Skeletal muscle tissue (tissue), 4 donors: ENCODE data around the gene HOXB9. TPM values are rescaled to one million over a fixed set of nuclear protein-coding genes. Genes with fewer than 3 reads are reported as not detected.

Source experiments
- H3K27ac ChIP-seq: one replicate; pipeline ENCODE4 v1.7.0; 2013; ENCODE audit warnings: mild to moderate bottlenecking, low read depth, low read length, inconsistent platforms
- H3K27me3 ChIP-seq, 3 donors: one replicate each; pipeline ENCODE4 v1.7.0; 2013; ENCODE audit warnings: low read length in 3 of 3; ENCODE audit not compliant: control insufficient read depth in 3 of 3, insufficient read depth in 3 of 3
- H3K36me3 ChIP-seq, 3 donors: one replicate each; pipeline ENCODE4 v1.7.0; 2013; ENCODE audit warnings: low read length in 3 of 3; ENCODE audit not compliant: control insufficient read depth in 3 of 3, insufficient read depth in 3 of 3
- H3K4me1 ChIP-seq, 3 donors: one replicate each; pipeline ENCODE4 v1.7.0; 2013; ENCODE audit warnings: low read length in 3 of 3, mild to moderate bottlenecking in 3 of 3; ENCODE audit not compliant: control insufficient read depth in 3 of 3, insufficient read depth in 3 of 3
- H3K4me3 ChIP-seq, 3 donors: one replicate each; pipeline ENCODE4 v1.7.0; 2013; ENCODE audit warnings: low read length in 3 of 3
- H3K9ac ChIP-seq, 3 donors: one replicate each; pipeline ENCODE4 v1.7.0; 2013; ENCODE audit warnings: low read length in 3 of 3, mild to moderate bottlenecking in 3 of 3, moderate library complexity in 2 of 3, low read depth in 1 of 3
- H3K9me3 ChIP-seq, 3 donors: one replicate each; pipeline ENCODE4 v1.7.0; 2013; ENCODE audit warnings: low read length in 3 of 3; ENCODE audit not compliant: control insufficient read depth in 3 of 3
- total RNA-seq: library from RNA; depleted of rRNA; stranded (reverse); fragments of >200 nt; gene quantifications from one replicate; pipeline ENCODE4 v1.2.3, GENCODE V29; 2014
- donor health status: Osteomylitis.

HOXB9 gene
- total RNA-seq, 1 donor from 2014 or later = not detected

DNA sequence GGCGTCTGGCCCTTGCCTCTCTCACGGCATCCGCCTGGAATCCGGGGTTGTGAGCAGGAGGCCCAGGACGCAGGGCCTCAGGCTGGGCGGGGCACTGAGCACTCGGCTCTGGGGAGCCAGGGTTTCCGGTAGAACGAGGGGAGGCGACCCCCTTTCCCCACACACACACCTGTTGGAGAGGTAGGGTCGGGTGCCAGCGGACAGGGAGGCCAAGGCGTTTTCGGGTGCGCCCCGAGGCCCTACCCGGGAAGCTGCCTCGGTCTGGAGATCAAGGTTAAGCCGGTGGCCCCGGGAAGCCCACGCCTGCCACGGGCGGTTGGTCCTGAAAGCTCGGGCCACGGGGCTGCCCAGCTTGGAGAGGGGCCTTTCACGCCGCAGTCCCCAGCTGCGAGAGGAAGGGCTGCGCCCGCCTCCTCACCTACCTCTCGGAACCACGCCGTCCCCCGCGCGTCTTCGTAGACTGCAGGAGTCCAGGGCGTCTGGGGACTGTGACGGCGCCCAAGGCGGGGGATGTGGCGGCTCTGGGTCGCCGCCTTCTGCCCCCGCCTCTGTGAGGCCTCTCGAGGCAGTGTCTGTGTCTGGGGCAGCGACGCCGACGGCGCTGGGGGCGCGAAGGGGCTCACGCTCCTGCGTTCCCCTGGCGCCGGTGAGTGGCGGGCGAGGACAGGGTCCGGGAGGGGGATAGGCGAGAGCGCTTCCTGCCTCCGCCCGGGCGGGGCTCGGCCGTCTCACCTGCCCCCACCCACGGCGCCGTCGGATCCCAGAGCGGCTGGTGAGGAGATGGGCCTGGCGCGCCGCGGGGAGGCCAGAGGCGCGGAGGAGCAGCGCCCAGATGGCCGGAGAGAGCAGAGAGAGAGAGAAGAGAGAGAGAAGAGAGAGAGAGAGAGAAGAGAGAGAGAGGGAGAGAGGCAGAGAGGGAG, 20.3 kb upstream of the HOXB9 start:
- no peaks in the 10 kb centered on the region for H3K9me3 ChIP-seq
- H3K9ac ChIP-seq = no peak overlapping the region
- peaks cover 2 to 7% (median 3%) of the 10 kb centered on the region in 3 donors for H3K4me1 ChIP-seq
- H3K36me3 ChIP-seq = no peaks in the 10 kb centered on the region
- no peak overlapping the region for H3K27ac ChIP-seq
- H3K4me3 ChIP-seq = no peak overlapping the region
- peaks cover 77 to 80% (median 77%) of the 10 kb centered on the region in 3 donors for H3K27me3 ChIP-seq

- H3K4me3 ChIP-seq = no peak overlapping the region
- no peaks in the 10 kb centered on the region for H3K36me3 ChIP-seq
- peaks cover 83 to 87% (median 84%) of the 10 kb centered on the region in 3 donors for H3K27me3 ChIP-seq
- H3K9me3 ChIP-seq = no peaks in the 10 kb centered on the region
- H3K9ac ChIP-seq = no peak overlapping the region
- peaks cover 2 to 7% (median 3%) of the 10 kb centered on the region in 3 donors for H3K4me1 ChIP-seq
- H3K27ac ChIP-seq = no peak overlapping the region
Observed at GRCh38 chr17:48645639-48646182, 19.6 kb upstream of the HOXB9 start.

DNA sequence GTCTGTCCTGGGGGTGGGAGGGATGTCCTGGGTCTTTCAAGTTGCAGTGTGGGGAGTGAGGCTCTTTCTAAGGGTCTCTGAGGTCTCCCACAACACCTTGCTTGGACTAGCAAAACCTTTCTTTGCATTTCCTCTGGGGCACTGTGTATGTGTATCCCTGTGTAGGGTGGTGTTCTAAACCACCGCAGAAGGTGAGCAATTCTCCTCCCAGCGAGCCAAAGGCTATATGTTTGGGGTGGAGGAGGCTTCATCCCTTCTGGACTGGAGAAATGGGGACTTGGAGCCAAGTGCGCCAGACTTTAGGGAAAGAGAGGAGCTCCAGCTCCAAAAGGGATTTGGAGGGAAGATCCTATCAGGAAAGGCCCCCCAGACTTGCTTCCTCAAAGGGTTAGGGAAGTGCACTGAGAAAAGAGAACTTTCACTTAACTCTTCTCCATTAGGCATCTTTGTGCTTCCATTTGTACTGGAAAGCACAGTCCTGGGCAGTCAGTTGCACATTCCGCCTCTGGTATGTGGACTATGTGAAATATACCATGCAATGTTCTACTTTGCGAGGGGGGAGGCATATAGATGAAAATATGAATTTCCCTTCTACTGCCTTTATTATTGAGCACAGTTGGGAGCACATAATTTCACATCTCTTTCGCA, 18.9 kb upstream of the HOXB9 start:
- Histone ChIP-seq H3K4me1 (peaks cover 2 to 7% (median 3%) of the 10 kb centered on the region in 3 donors), H3K27me3 (peaks cover 85 to 93% (median 85%) of the 10 kb centered on the region in 3 donors), H3K9ac (no peak overlapping the region), H3K36me3 (no peaks in the 10 kb centered on the region), H3K4me3 (no peak overlapping the region), H3K9me3 (no peaks in the 10 kb centered on the region), H3K27ac (no peak overlapping the region)

GRCh38 chr17:48644159-48644558, 18.0 kb upstream of the HOXB9 start:
- H3K9ac ChIP-seq = no peak overlapping the region
- no peaks in the 10 kb centered on the region for H3K36me3 ChIP-seq
- H3K4me1 ChIP-seq = peaks cover 2 to 7% (median 3%) of the 10 kb centered on the region in 3 donors
- peaks cover 86 to 92% (median 90%) of the 10 kb centered on the region in 3 donors for H3K27me3 ChIP-seq
- H3K27ac ChIP-seq = no peak overlapping the region
- H3K9me3 ChIP-seq = no peaks in the 10 kb centered on the region
- H3K4me3 ChIP-seq = no peak overlapping the region

DNA sequence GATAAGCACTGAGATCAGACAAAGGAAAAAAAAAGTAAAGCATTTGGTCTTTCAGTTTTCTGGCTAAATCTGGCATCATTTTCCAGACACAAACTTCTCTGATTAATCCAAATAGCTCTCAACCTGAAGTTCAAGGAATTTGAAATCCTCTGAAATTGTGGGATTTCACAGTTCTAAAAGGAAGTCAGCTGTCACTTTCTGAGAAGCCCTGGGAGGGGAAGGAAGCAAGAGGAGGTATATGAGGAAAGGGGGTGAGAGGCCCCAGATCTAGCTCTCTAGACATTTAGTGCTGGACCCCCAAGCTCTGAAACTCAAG, 17.5 kb upstream of the HOXB9 start:
- Histone ChIP-seq H3K36me3 (no peaks in the 10 kb centered on the region), H3K4me1 (peaks cover 2 to 7% (median 3%) of the 10 kb centered on the region in 3 donors), H3K27ac (no peak overlapping the region), H3K9me3 (no peaks in the 10 kb centered on the region), H3K9ac (no peak overlapping the region), H3K27me3 (peaks cover 90 to 97% (median 92%) of the 10 kb centered on the region in 3 donors), H3K4me3 (no peak overlapping the region)

GRCh38 chr17:48642843-48643696, 16.9 kb upstream of the HOXB9 start:
- no peak overlapping the region for H3K27ac ChIP-seq
- no peak overlapping the region for H3K4me3 ChIP-seq
- H3K4me1 ChIP-seq = peaks cover 2 to 7% (median 3%) of the 10 kb centered on the region in 3 donors
- no peak overlapping the region for H3K9ac ChIP-seq
- no peaks in the 10 kb centered on the region for H3K36me3 ChIP-seq
- H3K27me3 ChIP-seq = peaks cover 88 to 97% (median 94%) of the 10 kb centered on the region in 3 donors
- H3K9me3 ChIP-seq = no peaks in the 10 kb centered on the region

GRCh38 chr17:48642059-48642842, 16.1 kb upstream of the HOXB9 start:
- peaks cover 88 to 97% (median 95%) of the 10 kb centered on the region in 3 donors for H3K27me3 ChIP-seq
- H3K4me1 ChIP-seq = peaks cover 0 to 2% (median 0%) of the 10 kb centered on the region in 3 donors
- no peaks in the 10 kb centered on the region for H3K36me3 ChIP-seq
- H3K4me3 ChIP-seq = no peak overlapping the region
- H3K9me3 ChIP-seq = no peaks in the 10 kb centered on the region
- H3K27ac ChIP-seq = no peak overlapping the region
- no peak overlapping the region for H3K9ac ChIP-seq

DNA sequence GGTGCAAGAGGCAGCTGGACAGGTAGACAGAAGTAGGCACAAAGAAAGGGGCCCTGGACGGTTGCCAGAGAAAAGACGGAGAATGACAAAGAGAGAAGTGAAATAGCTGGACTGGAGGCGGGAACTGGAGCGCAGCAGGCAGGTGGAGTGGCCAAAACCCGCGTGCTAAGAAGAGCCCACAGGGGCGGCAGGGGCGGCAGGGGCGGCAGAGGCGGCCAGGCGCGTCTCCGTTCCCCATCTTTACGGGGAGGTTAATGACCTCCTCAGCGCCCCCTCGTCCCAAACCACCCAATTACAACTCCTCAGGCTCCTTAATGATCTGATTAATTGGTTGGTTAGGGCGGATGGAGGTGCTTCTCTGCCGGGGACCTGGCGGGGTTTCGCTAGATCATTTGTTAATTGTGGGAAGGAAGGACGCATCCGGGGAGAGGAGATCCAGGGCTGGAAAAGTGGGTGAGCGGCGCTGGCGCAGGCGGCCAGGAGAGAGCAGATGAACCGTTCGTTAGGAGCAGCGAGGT, 15.4 kb upstream of the HOXB9 start:
- peaks cover 88 to 98% (median 97%) of the 10 kb centered on the region in 3 donors for H3K27me3 ChIP-seq

GRCh38 chr17:48640858-48641180, 14.7 kb upstream of the HOXB9 start:
- Histone ChIP-seq H3K9me3 (no peaks in the 10 kb centered on the region), H3K9ac (no peak overlapping the region), H3K4me3 (no peak overlapping the region), H3K27ac (no peak overlapping the region), H3K36me3 (no peaks in the 10 kb centered on the region), H3K4me1 (peaks cover 0 to 4% (median 0%) of the 10 kb centered on the region in 3 donors), H3K27me3 (peaks cover 88 to 97% (median 97%) of the 10 kb centered on the region in 3 donors)

More for the DNA sequence above, 15.4 kb upstream of the HOXB9 start:
- Histone ChIP-seq H3K9me3 (no peaks in the 10 kb centered on the region), H3K36me3 (no peaks in the 10 kb centered on the region), H3K9ac (no peak overlapping the region), H3K27ac (no peak overlapping the region), H3K4me3 (no peak overlapping the region), H3K4me1 (peaks cover 0 to 2% (median 0%) of the 10 kb centered on the region in 3 donors)
